Measurements from ENCODE around the gene NDUFAF8.

Gene NDUFAF8

GRCh38 chr17:81244358-81245023 lies 5.4 kb downstream of the NDUFAF8 start:
- H3K9me3 ChIP-seq (ENCODE audit: control extremely low read depth in 1 of 5, control insufficient read depth in 4 of 5, insufficient read depth in 2 of 5, low read depth in 1 of 5, low read length in 4 of 5): no peaks in the 10 kb centered on the region
- POLR2A ChIA-PET: no interaction called here
- CTCF ChIA-PET: interaction anchor here (1.0 to 1.3 kb wide), 4 partner anchors 14 to 102 kb away, joined by 3 read pairs; no protein-coding TSS in a partner anchor
- H3K4me1 ChIP-seq (ENCODE audit: control extremely low read depth in 1 of 4, control insufficient read depth in 4 of 4, insufficient read depth in 4 of 4, low read length in 3 of 4): peaks cover 2 to 33% (median 24%) of the 10 kb centered on the region in 4 experiments
- no peak overlapping the region for H3K27ac ChIP-seq (ENCODE audit: insufficient read depth in 1 of 2, low read depth in 1 of 2, low read length in 2 of 2, poor library complexity in 1 of 2, severe bottlenecking in 2 of 2)
- no peak for DNase-seq
- no peak overlapping the region for H3K4me3 ChIP-seq (ENCODE audit: control insufficient read depth in 1 of 7, extremely low read depth in 1 of 7, insufficient read depth in 4 of 7, low read depth in 2 of 7, low read length in 6 of 7)
- WGBS (ENCODE audit: insufficient coverage): 91% methylated on average over 21 of the region's 24 CpGs
- no peaks in the 10 kb centered on the region for H3K27me3 ChIP-seq (replicated peaks in 2 of 5; ENCODE audit: control insufficient read depth in 4 of 5, insufficient read depth in 5 of 5, low read length in 4 of 5)
- peaks cover 0 to 35% (median 19%) of the 10 kb centered on the region in 4 experiments for H3K36me3 ChIP-seq (ENCODE audit: control insufficient read depth in 4 of 4, insufficient read depth in 4 of 4, low read length in 3 of 4)

GRCh38 chr17:81245024-81245664 lies 6.0 kb downstream of the NDUFAF8 start:
- H3K27ac ChIP-seq (ENCODE audit: insufficient read depth in 1 of 2, low read depth in 1 of 2, low read length in 2 of 2, poor library complexity in 1 of 2, severe bottlenecking in 2 of 2): no peak overlapping the region
- WGBS (ENCODE audit: insufficient coverage): 97% methylated on average over 25 of the region's 25 CpGs
- H3K36me3 ChIP-seq (ENCODE audit: control insufficient read depth in 4 of 4, insufficient read depth in 4 of 4, low read length in 3 of 4): peaks cover 0 to 39% (median 25%) of the 10 kb centered on the region in 4 experiments
- no peak for DNase-seq
- H3K4me3 ChIP-seq (ENCODE audit: control insufficient read depth in 1 of 7, extremely low read depth in 1 of 7, insufficient read depth in 4 of 7, low read depth in 2 of 7, low read length in 6 of 7): no peak overlapping the region
- POLR2A ChIA-PET: no interaction called here
- H3K4me1 ChIP-seq (ENCODE audit: control extremely low read depth in 1 of 4, control insufficient read depth in 4 of 4, insufficient read depth in 4 of 4, low read length in 3 of 4): peaks cover 2 to 26% (median 18%) of the 10 kb centered on the region in 4 experiments
- no peaks in the 10 kb centered on the region for H3K27me3 ChIP-seq (replicated peaks in 2 of 5; ENCODE audit: control insufficient read depth in 4 of 5, insufficient read depth in 5 of 5, low read length in 4 of 5)
- CTCF ChIA-PET: interaction anchor here (1.0 to 1.3 kb wide), 5 partner anchors 14 to 103 kb away, joined by 3 read pairs; no protein-coding TSS in a partner anchor
- no peaks in the 10 kb centered on the region for H3K9me3 ChIP-seq (ENCODE audit: control extremely low read depth in 1 of 5, control insufficient read depth in 4 of 5, insufficient read depth in 2 of 5, low read depth in 1 of 5, low read length in 4 of 5)

GRCh38 chr17:81245665-81246342 lies 6.7 kb downstream of the NDUFAF8 start:
- Histone ChIP-seq H3K27me3 (replicated peaks in 2 of 5; ENCODE audit: control insufficient read depth in 4 of 5, insufficient read depth in 5 of 5, low read length in 4 of 5) (no peaks in the 10 kb centered on the region), H3K36me3 (ENCODE audit: control insufficient read depth in 4 of 4, insufficient read depth in 4 of 4, low read length in 3 of 4) (peaks cover 2 to 43% (median 28%) of the 10 kb centered on the region in 4 experiments), H3K4me1 (ENCODE audit: control extremely low read depth in 1 of 4, control insufficient read depth in 4 of 4, insufficient read depth in 4 of 4, low read length in 3 of 4) (peaks cover 0 to 20% (median 12%) of the 10 kb centered on the region in 4 experiments), H3K4me3 (ENCODE audit: control insufficient read depth in 1 of 7, extremely low read depth in 1 of 7, insufficient read depth in 4 of 7, low read depth in 2 of 7, low read length in 6 of 7) (no peak overlapping the region), H3K27ac (ENCODE audit: insufficient read depth in 1 of 2, low read depth in 1 of 2, low read length in 2 of 2, poor library complexity in 1 of 2, severe bottlenecking in 2 of 2) (no peak overlapping the region), H3K9me3 (ENCODE audit: control extremely low read depth in 1 of 5, control insufficient read depth in 4 of 5, insufficient read depth in 2 of 5, low read depth in 1 of 5, low read length in 4 of 5) (no peaks in the 10 kb centered on the region)
- POLR2A ChIA-PET: no interaction called here
- CTCF ChIA-PET: interaction anchor here (1.0 to 1.3 kb wide), 4 partner anchors 15 to 104 kb away, joined by 3 read pairs; no protein-coding TSS in a partner anchor
- WGBS (ENCODE audit: insufficient coverage): 95% methylated on average over 36 of the region's 37 CpGs
- no peak for DNase-seq

GRCh38 chr17:81246343-81246670 lies 7.2 kb downstream of the NDUFAF8 start:
- 94% methylated on average over 10 of the region's 10 CpGs for WGBS (ENCODE audit: insufficient coverage)
- Histone ChIP-seq H3K27ac (ENCODE audit: insufficient read depth in 1 of 2, low read depth in 1 of 2, low read length in 2 of 2, poor library complexity in 1 of 2, severe bottlenecking in 2 of 2) (no peak overlapping the region), H3K36me3 (ENCODE audit: control insufficient read depth in 4 of 4, insufficient read depth in 4 of 4, low read length in 3 of 4) (peaks cover 2 to 43% (median 31%) of the 10 kb centered on the region in 4 experiments), H3K4me1 (ENCODE audit: control extremely low read depth in 1 of 4, control insufficient read depth in 4 of 4, insufficient read depth in 4 of 4, low read length in 3 of 4) (peaks cover 0 to 18% (median 11%) of the 10 kb centered on the region in 4 experiments), H3K4me3 (ENCODE audit: control insufficient read depth in 1 of 7, extremely low read depth in 1 of 7, insufficient read depth in 4 of 7, low read depth in 2 of 7, low read length in 6 of 7) (no peak overlapping the region), H3K9me3 (ENCODE audit: control extremely low read depth in 1 of 5, control insufficient read depth in 4 of 5, insufficient read depth in 2 of 5, low read depth in 1 of 5, low read length in 4 of 5) (no peaks in the 10 kb centered on the region), H3K27me3 (replicated peaks in 2 of 5; ENCODE audit: control insufficient read depth in 4 of 5, insufficient read depth in 5 of 5, low read length in 4 of 5) (no peaks in the 10 kb centered on the region)
- ChIA-PET POLR2A (no interaction called here), CTCF (interaction anchor here (1.0 kb wide), 1 partner anchor 104 kb away, joined by 3 read pairs; no protein-coding TSS in a partner anchor)
- DNase-seq: no peak

GRCh38 chr17:81246679-81247338 lies 7.7 kb downstream of the NDUFAF8 start:
- Histone ChIP-seq H3K27me3 (replicated peaks in 2 of 5; ENCODE audit: control insufficient read depth in 4 of 5, insufficient read depth in 5 of 5, low read length in 4 of 5) (no peaks in the 10 kb centered on the region), H3K9me3 (ENCODE audit: control extremely low read depth in 1 of 5, control insufficient read depth in 4 of 5, insufficient read depth in 2 of 5, low read depth in 1 of 5, low read length in 4 of 5) (no peaks in the 10 kb centered on the region), H3K27ac (ENCODE audit: insufficient read depth in 1 of 2, low read depth in 1 of 2, low read length in 2 of 2, poor library complexity in 1 of 2, severe bottlenecking in 2 of 2) (no peak overlapping the region), H3K36me3 (ENCODE audit: control insufficient read depth in 4 of 4, insufficient read depth in 4 of 4, low read length in 3 of 4) (peaks cover 2 to 44% (median 33%) of the 10 kb centered on the region in 4 experiments), H3K4me3 (ENCODE audit: control insufficient read depth in 1 of 7, extremely low read depth in 1 of 7, insufficient read depth in 4 of 7, low read depth in 2 of 7, low read length in 6 of 7) (no peak overlapping the region), H3K4me1 (ENCODE audit: control extremely low read depth in 1 of 4, control insufficient read depth in 4 of 4, insufficient read depth in 4 of 4, low read length in 3 of 4) (peaks cover 0 to 14% (median 8%) of the 10 kb centered on the region in 4 experiments)
- 96% methylated on average over 28 of the region's 28 CpGs for WGBS (ENCODE audit: insufficient coverage)
- ChIA-PET CTCF (interaction anchor here (0.6 to 1.1 kb wide), 2 partner anchors 69 to 104 kb away, joined by 3 to 5 read pairs; no protein-coding TSS in a partner anchor), POLR2A (no interaction called here)
- no peak for DNase-seq

GRCh38 chr17:81247339-81247990 lies 8.3 kb downstream of the NDUFAF8 start:
- Histone ChIP-seq H3K4me1 (ENCODE audit: control extremely low read depth in 1 of 4, control insufficient read depth in 4 of 4, insufficient read depth in 4 of 4, low read length in 3 of 4) (peaks cover 0 to 7% (median 3%) of the 10 kb centered on the region in 4 experiments), H3K27ac (ENCODE audit: insufficient read depth in 1 of 2, low read depth in 1 of 2, low read length in 2 of 2, poor library complexity in 1 of 2, severe bottlenecking in 2 of 2) (no peak overlapping the region), H3K36me3 (ENCODE audit: control insufficient read depth in 4 of 4, insufficient read depth in 4 of 4, low read length in 3 of 4) (peaks cover 2 to 50% (median 40%) of the 10 kb centered on the region in 4 experiments), H3K9me3 (ENCODE audit: control extremely low read depth in 1 of 5, control insufficient read depth in 4 of 5, insufficient read depth in 2 of 5, low read depth in 1 of 5, low read length in 4 of 5) (no peaks in the 10 kb centered on the region), H3K27me3 (replicated peaks in 2 of 5; ENCODE audit: control insufficient read depth in 4 of 5, insufficient read depth in 5 of 5, low read length in 4 of 5) (no peaks in the 10 kb centered on the region), H3K4me3 (ENCODE audit: control insufficient read depth in 1 of 7, extremely low read depth in 1 of 7, insufficient read depth in 4 of 7, low read depth in 2 of 7, low read length in 6 of 7) (no peak overlapping the region)
- CTCF ChIA-PET: interaction anchor here (0.6 to 1.1 kb wide), 3 partner anchors 66 to 104 kb away, joined by 3 to 5 read pairs (median 3); no protein-coding TSS in a partner anchor
- POLR2A ChIA-PET: no interaction called here
- 97% methylated on average over 5 of the region's 15 CpGs for WGBS (ENCODE audit: insufficient coverage)
- DNase-seq: no peak
